ENCODE measurements around the gene IL24.
A peak's percentile ranks its signal among the peaks of the same experiment; 100 is the strongest.
"Not testable (repeated sequence)": the region's sequence is repeated elsewhere in the genome, so short reads cannot be mapped to it uniquely, and the experiment has no call there.

The IL24 gene

DNA sequence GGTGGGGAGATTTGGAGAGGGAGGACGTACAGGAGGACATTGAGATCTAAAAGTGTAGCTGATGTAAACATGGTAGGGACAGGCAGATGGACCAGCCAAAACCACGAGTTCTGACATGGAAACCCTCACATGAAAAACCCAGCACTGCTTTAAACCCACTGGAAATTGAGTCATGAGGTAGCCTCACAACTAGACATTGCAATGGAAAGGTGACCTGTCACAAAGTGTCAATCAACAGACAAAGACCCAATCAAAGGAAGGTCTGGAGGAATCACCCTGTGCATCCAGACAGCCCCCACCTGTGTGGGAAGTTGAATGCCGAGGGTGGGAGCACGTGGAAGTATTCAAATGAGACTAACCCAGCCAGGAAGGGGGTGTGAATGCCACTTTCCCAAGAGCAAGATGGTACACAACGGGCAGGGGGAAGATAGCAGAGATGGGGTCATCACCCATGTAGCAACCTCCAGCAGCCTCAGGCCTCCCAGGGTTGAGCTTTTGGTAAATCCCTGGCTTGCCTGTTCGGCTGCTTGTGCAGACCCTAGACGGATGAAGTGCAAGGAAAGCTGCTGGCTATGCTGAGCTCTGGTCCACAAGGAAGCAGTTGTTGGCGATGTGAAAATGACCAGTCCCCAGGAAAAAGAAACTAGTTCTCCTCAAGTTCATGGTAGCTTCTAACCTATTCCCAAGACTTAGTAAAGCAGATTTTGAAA, 18.9 kb downstream of the IL24 start:
- DNase-seq = no peak
- in situ Hi-C loops (cut with HindIII; ENCODE audit: low pct_ligation_motif_present, low pct_unique_long_range_greater_than_20kb, low sequenced_read_pairs) = no loop called here

GRCh38 chr1:206918076-206918475, 20.8 kb downstream of the IL24 start:
- in situ Hi-C loops (cut with HindIII; ENCODE audit: low pct_ligation_motif_present, low pct_unique_long_range_greater_than_20kb, low sequenced_read_pairs) = no loop called here
- no peak for DNase-seq

- in situ Hi-C loops (cut with HindIII; ENCODE audit: low pct_ligation_motif_present, low pct_unique_long_range_greater_than_20kb, low sequenced_read_pairs) = no loop called here
These were observed 24.6 kb downstream of the IL24 start, which contains the start of gene FCMR for GRCh38 chr1:206921772-206922265. FCMR (minus strand) TSS chr1:206921941; CDS start chr1:206921854, 87 bp downstream.

DNA sequence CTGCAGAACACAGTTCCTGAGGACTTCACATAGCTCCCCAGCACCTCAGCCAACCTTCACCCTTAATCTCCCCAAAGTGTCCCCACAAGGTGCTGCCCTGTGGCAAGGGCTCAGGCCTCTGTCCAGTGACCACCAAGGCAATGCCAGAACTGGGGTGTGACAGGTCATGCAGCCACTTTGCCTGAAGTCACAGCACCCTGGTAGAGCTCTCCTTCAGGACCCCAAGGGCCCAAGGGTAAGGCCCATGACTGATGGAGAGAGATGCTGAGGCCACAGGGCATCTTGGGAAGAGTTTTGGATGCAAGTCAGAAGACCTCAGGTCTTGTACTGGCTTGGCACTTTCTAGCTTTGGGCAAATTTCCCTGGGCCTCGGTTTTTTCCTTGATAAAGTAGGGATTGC, 25.3 kb downstream of the IL24 start:
- in situ Hi-C loops (cut with HindIII; ENCODE audit: low pct_ligation_motif_present, low pct_unique_long_range_greater_than_20kb, low sequenced_read_pairs) = no loop called here
- DNase-seq = no peak

More at GRCh38 chr1:206921772-206922265, 24.6 kb downstream of the IL24 start, which contains the start of gene FCMR:
- DNase-seq = no peak

- in situ Hi-C loops (cut with HindIII; ENCODE audit: low pct_ligation_motif_present, low pct_unique_long_range_greater_than_20kb, low sequenced_read_pairs) = no loop called here
These were observed 26.0 kb downstream of the IL24 start for GRCh38 chr1:206923009-206923960.

GRCh38 chr1:206923961-206924557, 26.8 kb downstream of the IL24 start:
- in situ Hi-C loops (cut with HindIII; ENCODE audit: low pct_ligation_motif_present, low pct_unique_long_range_greater_than_20kb, low sequenced_read_pairs); DNase-seq: not testable (repeated sequence)

More at GRCh38 chr1:206923009-206923960, 26.0 kb downstream of the IL24 start:
- no peak for DNase-seq

DNA sequence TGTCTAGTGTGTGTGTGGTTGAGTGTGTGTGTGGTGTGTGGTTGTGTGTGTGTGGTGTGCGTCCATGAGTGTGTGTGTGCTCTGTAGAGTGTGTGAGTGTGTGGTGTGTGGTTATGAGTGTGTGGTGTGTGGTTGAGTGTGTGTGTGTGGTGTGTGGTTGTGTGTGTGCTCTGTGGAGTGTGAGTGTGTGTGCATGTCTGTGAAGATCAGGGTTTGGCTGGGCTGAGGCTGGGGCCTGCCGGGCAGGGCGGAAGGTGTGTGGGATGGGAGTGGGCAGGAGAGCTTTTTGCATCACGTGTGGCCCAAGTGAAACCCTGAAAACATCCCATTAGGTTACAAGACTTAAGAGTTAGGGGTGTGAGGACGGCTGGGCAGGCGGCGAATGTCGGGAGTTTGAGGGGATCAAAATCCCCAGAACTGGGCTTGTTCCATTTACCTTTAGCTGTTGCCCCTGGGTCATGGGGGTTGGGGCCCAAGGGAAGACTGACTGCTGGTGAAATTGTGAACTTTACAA, 27.4 kb downstream of the IL24 start:
- DNase-seq = no peak
- in situ Hi-C loops (cut with HindIII; ENCODE audit: low pct_ligation_motif_present, low pct_unique_long_range_greater_than_20kb, low sequenced_read_pairs) = no loop called here

- DNase-seq = no peak
These were observed 28.0 kb downstream of the IL24 start for GRCh38 chr1:206925106-206925736.

GRCh38 chr1:206926286-206926685, 29.0 kb downstream of the IL24 start:
- no peak for DNase-seq
- in situ Hi-C loops (cut with HindIII; ENCODE audit: low pct_ligation_motif_present, low pct_unique_long_range_greater_than_20kb, low sequenced_read_pairs) = no loop called here

More at GRCh38 chr1:206925106-206925736, 28.0 kb downstream of the IL24 start:
- in situ Hi-C loops (cut with HindIII; ENCODE audit: low pct_ligation_motif_present, low pct_unique_long_range_greater_than_20kb, low sequenced_read_pairs) = no loop called here

DNA sequence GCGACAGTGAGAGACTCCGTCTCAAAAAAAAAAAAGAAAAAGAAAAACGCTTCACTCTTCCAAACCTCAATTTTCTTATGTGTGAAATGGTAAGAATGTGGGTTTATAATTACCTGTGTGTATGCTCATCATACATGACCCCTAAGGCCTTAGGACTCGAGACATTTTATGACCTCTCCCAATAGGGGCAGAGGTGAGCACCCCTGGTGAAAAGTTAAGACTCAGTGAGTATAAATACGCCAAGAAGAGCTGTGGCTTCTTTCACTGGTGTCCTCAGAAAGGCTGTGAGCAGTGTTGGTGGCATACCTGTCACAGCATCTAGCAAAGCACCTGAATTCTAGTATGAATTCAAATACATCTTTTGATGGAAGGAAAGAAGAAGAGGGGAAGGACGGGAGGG, 32.3 kb downstream of the IL24 start:
- in situ Hi-C loops (cut with HindIII; ENCODE audit: low pct_ligation_motif_present, low pct_unique_long_range_greater_than_20kb, low sequenced_read_pairs) = no loop called here
- no peak for DNase-seq

DNA sequence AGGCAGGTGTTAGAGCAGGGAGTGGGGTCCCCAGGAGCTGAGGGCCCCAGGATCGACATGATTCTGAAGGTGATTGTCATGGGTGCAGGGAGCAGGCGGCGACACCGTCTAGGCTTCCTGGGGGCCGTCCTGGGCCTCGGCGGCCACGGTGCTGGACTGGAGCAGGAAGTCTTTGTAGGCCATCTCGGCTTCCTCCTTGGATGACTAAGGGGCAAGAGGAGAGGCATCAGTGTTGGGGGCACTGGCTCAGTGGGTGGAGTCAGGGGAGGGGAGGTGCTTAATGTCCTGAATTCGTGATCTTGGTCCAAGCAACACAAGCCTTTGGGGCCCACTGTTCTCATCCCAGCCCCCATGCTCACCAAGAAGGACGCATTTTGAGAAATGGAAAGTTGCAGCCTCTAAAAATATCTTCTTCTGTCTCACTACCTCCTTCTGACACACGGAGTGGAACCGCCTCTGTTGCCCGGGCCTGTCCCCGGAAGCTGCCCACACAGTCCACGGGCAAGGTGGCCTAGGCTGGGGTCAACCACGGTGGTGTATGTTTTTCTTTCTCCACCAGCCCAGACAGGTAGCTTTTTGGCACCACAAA, 33.1 kb downstream of the IL24 start:
- DNase-seq = no peak
- in situ Hi-C loops (cut with HindIII; ENCODE audit: low pct_ligation_motif_present, low pct_unique_long_range_greater_than_20kb, low sequenced_read_pairs) = no loop called here

GRCh38 chr1:206931709-206932108, 34.5 kb downstream of the IL24 start:
- in situ Hi-C loops (cut with HindIII; ENCODE audit: low pct_ligation_motif_present, low pct_unique_long_range_greater_than_20kb, low sequenced_read_pairs) = no loop called here
- no peak for DNase-seq

DNA sequence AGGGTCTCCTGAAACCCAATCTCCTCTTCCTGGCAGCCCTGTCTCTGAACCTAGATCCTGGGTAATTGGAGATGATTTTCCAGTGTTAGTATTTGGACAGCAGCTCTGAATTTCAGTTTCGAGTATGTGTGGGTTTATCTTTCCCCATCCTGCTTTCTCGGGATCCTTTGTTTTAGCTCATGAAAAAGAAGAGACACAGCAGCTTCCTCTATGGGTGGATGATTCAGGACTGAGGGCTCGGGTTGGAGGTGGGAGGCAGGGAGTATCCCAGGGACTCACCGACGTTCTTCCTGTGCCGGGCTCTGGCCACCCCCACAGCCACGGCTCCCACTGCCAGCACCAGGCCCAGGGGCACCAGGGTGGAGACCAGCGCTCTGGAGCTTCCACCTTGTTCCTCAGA, 34.9 kb downstream of the IL24 start:
- in situ Hi-C loops (cut with HindIII; ENCODE audit: low pct_ligation_motif_present, low pct_unique_long_range_greater_than_20kb, low sequenced_read_pairs) = no loop called here
- no peak for DNase-seq

- peak; percentile 29 for DNase-seq
- in situ Hi-C loops (cut with HindIII; ENCODE audit: low pct_ligation_motif_present, low pct_unique_long_range_greater_than_20kb, low sequenced_read_pairs) = no loop called here
These were observed 36.2 kb downstream of the IL24 start for GRCh38 chr1:206933333-206933945.

GRCh38 chr1:206935491-206936067, 38.3 kb downstream of the IL24 start:
- in situ Hi-C loops (cut with HindIII; ENCODE audit: low pct_ligation_motif_present, low pct_unique_long_range_greater_than_20kb, low sequenced_read_pairs) = no loop called here
- DNase-seq = peak; percentile 69

DNA sequence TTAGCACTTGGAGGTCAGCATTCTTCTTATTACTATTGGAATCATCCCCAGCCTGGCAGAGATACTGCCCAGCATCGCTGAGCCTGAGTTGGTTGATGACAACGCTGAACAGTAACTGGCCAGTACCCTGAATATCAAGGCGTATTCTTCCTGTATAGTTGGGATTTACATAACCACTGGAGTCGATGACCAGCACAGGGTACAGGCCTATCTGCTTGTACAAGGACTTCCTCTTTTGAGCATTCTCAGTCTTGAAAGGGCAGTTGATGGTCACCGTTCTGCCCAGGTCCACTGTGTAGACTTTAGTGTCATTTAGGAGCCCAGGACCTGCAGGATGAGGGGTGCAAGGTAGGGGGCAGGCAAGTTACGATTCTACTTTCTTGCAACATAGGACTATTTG, 40.2 kb downstream of the IL24 start:
- DNase-seq = no peak
- in situ Hi-C loops (cut with HindIII; ENCODE audit: low pct_ligation_motif_present, low pct_unique_long_range_greater_than_20kb, low sequenced_read_pairs) = no loop called here

- no peak for DNase-seq
- in situ Hi-C loops (cut with HindIII; ENCODE audit: low pct_ligation_motif_present, low pct_unique_long_range_greater_than_20kb, low sequenced_read_pairs) = no loop called here
These were observed 41.9 kb downstream of the IL24 start for GRCh38 chr1:206939131-206939530.

Measured in ACHN (cell line).